Stimulated activated naive CD8-positive, alpha-beta T cell treated with anti-CD3 and anti-CD28 coated beads, Interleukin-15, Interleukin-2, amounts not matched to agents 100 U/mL and 50 U/mL, for 24 hours (primary cell): ENCODE results near the gene EVL.

ENCODE experiments used
- ATAC-seq: fragments of 150-1000 bp; cut with Tn5 transposase; one replicate; pipeline ENCODE4 v1.10.0; 2021
- DNase-seq: peaks from one replicate; pipeline ENCODE4 v3.0.0; 2021

The EVL gene

DNA sequence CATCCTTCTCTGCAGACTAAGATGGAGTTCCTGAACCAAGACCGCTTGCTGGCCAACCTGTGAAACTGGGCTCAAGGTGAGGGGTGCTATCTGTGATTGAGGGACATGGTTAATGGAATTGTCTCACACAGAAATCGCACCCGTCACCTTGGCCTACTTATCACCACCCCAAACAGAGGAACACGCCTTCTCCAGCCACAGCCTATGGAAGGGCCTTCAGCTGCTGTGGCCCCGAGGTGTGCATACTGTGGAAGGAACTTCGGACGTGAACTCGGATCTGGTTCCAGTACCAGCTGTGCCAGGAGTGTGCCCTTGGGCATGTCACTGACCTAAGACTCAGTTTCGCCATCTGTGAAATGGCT lies 44.4 kb downstream of the EVL start:
- DNase-seq (no peak), ATAC-seq (no peak)

DNA sequence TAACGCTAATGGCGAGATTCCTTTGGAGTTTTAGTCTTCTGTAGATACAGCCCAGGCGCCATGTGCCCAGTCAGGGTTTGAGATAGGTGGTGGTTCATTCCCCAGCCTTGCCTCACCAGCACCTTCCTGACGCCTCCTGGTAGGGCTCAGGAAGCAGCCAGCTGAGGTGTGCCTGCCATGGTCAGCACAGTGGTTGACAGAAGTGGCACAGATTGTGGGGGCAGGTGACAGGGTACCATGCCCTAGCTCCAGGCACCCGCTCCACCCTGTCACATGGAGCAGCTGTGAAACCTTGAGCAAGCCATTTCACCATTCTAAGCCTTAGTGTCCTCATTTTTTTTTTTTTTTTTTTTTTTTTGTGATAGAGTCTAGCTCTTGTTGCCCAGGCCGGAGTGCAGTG lies 45.6 kb downstream of the EVL start:
- ATAC-seq, result no peak

DNA sequence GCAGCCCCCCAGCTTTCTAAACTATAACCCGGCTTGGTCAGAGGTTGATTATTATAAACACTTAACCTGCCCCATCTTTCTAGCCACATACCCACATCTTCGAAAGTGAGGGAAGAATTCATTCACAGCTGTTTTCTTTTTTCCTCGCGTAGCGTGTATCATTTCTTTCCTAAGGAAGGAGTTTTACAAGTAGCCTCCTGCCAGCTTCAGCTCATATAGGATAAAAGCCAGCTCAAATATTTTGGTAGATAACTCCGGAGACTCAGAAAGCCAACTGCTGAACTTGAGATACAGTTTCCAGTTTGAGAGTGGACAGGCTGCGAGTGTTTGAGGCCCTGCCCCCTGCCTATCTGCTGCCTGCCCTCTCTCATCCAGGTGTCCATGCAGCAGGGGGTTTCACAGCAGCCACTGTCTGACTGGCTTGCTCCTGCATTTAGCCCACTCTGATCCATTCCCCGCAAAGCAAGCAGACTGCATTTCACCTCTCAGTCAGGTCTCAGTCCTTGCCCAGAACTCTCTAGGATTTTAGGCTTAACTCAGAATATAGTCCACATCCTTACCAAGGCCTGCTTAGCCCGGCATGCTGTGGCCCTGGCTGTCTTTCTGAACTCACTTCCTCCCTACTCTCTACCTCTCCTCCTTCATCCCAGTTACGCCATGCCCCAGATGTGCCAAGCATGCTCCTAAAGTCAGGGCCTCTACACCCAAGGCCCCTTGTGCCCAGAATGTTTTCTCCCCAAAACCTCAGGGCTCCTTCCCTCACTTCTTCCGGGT lies 46.9 kb downstream of the EVL start:
- DNase-seq (no peak), ATAC-seq (no peak)

More for the DNA sequence above, 45.6 kb downstream of the EVL start:
- no peak for DNase-seq

DNA sequence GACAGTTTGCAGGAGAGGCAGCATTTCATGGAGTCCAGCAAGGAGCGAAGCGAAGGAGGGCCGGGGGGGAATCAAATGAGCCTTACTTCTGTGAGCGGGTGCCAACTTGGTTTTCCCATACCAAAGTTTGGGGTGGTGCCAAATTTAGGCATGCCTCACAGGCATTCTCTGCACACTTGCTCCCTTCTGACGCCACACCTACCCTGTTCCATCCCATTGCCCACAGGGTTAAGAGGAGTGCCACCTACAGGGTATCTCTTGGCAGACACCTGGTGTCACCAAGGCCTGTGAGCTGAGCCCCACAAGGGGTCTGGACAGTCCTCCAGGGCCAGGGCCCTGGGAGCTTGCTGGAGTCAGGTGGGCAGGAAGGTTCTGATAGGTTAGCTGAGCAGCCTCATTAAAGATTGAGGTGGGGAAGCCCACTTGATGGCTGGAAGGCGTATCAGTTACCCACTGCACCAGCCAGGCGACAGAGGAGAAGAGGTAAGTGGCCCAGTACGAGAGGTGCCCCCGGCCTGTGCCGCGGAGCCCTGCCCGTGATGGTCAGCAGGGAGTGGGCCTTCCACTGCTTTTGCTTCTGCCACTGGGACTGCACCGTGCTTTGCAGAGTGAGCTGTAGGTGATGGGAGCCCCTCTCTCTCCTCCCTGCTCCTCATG lies 49.0 kb downstream of the EVL start:
- ATAC-seq, result no peak
- DNase-seq, result no peak

DNA sequence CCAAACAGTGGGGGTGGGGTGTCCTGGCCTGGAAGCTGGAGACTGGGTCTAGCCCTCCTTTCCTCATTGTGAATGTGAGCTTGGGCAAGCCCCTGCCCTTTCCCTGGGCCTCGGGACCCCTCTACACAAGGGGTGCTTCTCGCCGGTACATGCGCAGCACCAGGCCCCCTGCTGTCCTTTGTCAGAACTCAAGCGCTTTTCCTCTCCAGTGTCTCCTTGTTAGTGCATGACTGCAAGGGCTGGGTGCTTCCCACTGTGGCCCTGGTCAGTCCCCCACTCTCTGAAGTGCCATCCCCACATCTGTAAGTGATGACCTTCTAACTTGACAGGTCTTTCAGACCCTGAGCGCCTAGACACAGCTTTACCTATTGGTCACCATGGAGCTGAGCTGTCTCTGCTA lies 50.0 kb downstream of the EVL start:
- DNase-seq (no peak), ATAC-seq (no peak)

DNA sequence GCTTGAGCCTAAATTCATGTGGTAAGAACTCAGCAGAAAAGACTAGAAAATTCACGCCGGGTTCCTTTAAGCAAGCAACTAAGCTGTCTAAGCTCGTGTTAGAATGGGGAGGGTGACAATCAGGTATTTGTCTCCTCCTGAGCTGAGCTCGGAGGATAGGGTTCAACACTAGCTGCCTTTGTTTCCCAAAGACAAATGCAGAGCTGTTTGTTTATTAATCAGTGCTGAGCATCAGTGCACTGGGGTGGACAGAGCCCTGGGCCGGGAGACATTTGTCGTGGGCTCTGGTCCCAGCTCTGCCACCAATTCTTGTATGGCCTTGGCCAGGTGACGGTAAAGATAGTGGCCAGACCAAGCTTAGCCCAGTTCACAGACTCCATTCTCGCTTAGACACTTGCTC lies 50.5 kb downstream of the EVL start:
- no peak for DNase-seq
- ATAC-seq, result no peak

DNA sequence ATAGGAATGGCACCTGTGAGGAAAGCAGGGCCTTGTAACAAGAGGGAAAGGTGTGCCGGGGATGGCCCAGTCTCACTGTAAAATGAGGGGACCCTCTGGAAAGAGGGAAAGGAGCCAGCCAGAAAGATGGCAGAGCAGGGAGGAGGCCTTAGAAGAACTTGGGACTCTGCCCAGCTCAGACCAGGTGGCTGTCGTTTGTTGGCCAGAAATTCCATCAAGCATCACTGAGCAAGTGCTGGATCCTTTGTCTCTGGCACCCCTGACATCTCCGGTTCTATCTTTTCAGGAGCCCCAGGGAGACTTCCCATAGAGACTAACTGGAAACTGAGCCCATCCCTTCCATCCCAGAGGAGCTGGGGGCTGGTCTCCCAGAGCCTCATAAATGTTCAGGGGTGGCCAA lies 50.9 kb downstream of the EVL start:
- no peak for ATAC-seq
- DNase-seq, result no peak

DNA sequence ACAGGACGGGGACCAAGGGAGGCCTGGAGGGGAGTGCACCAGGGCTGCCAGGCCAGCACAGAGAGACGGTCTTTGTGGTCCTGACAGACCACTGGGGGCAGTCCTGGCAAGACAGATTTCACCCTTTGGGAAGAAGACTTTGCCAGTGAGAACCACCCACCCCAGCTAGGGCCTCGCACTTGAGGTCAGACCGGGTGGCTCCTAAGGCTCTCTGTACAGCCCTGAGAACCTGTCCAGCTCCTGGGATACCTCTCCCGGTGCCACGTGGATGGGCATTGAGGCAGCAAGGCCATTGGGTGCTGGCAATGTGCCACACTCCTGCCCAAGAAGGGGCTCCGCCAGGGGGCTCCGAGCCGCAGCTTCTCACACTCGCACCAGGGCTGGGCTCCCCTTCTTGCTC lies 51.8 kb downstream of the EVL start:
- DNase-seq (no peak), ATAC-seq (no peak)

DNA sequence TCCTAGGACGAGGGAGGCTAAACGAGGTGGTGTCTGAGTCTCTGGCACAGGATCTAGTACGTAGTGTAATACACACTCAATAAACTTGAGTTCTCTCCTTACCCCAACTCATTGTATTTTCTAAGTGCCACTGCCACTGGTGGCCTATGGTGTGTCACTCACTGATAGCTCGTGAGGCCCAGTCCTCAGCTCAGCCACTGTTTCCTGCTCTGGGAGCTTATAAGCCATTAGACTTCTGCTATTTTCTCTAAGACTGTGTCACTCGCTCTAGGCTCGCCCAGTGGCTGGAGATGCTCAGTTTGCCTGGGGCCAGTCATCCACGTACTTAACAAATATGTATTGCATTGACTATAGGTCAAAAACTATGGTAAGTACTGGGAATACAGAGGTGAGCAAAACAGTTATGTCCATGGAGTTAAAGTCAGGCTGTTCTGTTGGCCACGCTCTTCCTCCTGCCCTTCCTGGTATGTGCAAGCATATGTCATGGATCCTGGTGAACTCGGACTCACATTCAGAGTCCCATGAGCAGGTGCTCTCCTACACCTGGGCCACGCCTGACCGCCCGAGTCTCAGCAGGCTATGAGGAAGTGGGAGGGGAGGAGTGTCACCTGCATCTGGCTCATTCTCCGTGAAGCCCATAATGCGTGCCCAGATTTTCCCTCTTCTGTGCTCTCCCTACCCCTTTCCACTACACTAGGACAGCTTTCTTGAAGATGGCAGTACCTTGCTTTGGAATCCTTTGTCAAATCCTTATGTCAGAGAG lies 52.6 kb downstream of the EVL start:
- DNase-seq, result no peak
- ATAC-seq, result no peak

DNA sequence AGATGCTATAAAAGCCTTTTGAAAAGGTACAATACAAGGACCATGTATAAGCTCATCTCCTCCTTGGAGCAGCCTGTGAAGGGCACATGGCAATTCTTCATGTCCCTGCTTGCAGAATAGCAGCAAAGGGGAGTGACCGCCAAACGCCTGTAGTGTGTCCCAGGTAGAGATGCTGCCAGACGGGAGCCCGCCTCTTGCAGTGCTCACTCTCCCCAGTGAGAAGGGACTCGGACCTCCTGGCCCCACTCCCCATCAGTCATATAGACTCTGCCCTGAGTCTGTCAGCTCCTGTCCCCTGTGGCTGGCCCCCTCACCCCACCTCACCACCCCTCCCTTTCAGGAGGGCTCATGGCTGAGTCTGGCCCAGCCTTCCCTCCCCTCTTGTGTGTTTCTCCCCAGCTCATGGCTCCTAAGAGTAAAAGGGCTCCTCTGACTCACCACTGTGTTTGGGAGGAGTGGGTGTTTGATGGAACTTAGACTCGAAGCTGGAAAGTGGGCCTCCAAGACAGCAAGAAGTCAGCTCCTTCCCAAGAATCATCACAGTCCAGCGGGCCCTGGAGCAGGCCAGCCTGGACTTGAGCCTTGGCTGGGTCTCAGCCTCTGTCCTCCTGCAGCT lies 53.3 kb downstream of the EVL start:
- ATAC-seq (peak; percentile 52), DNase-seq (no peak)

DNA sequence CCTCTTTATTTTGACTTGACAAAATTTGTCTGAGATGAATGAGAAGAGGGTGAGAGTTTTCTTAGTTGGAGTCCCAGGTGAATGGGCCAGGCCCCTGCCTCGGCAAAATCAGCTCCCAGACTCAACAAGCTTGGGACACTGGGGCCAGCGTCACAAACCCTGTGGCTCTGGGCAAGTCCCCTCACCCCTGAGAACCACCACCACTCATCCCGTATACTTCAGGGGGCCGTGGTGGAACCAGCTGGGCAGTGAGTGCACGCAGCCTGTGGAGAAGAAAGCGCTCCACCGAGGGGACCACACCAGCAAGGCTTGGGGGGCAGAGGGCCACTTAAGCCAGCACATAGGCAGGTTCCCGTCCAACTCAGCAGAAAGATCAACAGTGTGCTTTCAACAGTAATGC lies 54.0 kb downstream of the EVL start:
- no peak for DNase-seq
- no peak for ATAC-seq

DNA sequence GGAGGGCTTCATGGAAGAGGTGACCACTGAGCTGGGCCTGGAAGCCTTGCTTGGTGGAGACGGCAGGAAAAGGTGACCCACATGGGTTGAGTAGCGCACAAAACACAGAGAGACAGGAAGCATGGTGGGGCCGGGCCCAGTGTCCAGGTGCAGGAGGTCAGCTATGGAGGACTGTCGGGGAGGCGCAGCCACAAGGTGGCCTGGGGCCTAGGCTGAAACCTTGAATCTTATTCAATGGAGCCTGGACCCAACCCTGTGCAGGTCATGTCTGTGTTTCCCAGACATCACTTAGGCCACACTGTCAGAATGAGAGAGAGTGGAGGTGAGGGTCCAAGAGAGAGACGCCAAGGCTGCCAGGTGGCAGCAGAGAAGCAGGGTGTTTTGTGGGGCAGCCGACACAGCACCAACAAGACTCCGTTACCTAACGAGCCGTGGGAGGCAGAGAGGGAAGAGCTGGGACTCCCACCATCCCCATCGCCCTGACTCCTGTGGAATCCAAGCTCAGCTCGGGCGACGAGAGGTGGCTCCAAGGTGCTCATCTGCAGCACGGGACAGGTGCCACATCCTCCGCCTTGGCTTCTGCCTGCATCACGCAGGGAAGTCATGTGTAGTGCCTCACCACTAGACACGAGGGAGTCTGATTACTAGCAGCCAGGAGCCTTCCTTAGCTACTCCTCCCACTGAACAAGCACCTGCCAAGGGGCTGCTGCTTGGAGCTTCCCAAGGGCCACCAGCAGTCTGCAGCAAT lies 55.5 kb downstream of the EVL start:
- DNase-seq (no peak), ATAC-seq (no peak)

DNA sequence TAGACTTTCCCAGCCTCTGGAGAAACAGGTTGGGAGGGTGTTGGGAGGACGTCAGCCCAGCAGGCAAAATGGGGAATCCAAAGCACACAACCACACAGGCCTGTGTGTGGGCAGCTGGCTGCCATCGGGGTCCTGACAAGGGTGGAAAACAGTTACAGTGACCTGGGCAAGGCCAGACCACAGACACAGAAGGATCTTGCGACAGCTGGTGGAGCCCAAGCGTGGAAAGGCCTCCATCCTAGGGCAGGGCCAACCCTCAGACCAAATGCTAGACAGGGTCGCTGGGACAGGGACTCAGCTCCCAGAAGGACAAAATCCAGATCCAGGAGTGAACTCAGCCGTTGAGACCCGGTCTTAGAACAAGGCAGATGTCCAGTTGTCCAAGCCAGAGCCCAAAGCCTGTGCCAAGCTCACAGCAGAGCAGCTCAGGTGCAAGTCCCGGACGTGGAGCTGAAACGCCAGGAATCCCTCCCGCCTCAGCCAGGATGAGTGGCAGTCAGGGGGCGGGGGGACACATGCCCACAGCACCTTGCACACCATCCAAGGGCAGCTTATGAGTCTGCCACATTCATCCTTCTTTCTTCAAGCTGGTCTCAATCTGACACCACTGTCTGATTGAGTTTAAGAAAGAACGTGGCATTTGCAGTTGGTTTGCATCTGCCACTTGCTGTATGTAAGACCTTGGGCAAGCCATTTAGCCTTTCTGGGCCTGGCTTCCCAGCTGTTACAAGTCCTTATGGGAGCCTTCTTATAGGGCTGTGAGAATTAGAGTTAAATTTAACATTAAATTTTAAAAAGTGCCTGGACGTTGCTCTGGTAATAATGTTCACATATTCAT lies 56.6 kb downstream of the EVL start:
- ATAC-seq (no peak), DNase-seq (no peak)

DNA sequence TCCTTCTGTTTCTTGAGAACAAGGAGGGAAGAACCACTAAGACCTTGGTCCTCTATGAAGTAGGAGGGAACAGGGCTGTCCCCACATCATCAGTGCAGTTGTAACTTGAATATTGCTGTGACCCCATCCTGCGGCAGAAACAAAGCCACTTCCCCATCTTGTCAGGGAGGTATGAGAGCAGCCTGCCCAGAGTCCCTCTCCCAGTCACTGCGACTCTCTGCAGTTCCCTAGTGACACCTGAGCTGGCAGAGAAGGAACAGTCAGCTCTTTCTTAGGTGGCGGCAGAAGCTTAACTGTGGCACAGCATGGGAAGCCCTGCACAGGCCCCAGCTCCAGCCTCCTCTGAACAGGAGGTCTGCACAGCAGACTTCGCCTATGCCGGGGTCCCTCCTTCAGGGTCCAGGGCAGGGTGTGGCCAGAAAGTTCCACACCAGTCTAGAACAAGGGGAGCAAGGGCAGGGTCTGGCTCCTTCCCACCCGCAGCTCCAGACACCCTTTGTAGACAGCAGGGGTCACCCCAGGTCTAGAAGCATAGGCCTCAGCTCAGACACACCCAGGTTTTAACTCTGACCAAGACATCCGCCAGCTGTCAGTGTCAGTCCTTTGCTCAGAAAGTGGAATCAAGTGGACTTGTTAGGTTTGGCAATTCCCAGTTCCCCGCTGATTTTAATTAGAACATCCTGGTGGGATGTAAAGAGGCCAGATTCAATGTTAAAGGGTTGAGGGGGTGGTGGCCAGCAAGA lies 57.4 kb downstream of the EVL start:
- ATAC-seq, result no peak
- DNase-seq, result no peak

DNA sequence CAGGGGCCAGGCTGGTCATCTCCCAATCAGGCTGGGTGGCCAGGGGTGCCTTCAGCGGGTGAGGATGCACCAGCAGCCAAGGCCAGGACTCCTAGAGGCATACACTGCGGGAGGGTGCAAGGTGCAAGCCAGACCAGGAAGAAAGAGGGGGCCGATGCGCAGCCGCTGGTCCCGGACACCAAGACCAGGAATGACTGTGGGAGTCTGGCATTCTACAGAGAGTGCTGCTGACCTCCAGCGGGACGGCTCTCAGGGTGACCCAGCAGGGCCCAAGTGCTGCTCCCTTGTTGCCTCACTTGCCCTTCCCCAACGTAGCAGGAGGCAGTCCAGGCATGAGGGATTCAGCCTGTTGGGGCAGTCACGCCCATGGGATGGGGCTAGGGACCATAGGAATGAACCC lies 58.4 kb downstream of the EVL start:
- DNase-seq (no peak), ATAC-seq (no peak)

DNA sequence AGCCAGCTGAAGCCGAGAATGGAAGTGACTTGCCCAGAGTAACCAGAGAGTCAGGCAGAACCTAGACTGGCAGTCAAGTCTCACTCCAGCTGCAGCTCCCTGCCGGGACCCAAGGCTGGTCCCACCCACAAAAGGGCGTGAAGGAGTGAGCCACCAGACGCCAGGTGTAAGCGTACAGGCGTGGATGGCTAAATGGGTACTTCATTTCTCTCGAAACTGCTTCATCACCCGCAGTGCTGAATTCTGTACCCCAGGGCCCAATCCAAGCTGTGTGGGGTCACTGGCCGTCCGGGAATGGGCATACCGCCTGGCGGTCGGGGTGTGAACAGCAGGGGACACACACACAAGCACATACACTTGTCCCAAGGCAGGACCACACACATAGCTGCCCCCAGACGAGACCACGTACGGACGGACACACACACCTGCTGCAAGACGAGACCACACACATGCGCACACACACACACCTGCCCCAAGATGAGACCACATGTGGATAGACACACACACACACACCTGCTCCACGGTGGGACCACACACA lies 59.4 kb downstream of the EVL start:
- DNase-seq (no peak), ATAC-seq (no peak)

DNA sequence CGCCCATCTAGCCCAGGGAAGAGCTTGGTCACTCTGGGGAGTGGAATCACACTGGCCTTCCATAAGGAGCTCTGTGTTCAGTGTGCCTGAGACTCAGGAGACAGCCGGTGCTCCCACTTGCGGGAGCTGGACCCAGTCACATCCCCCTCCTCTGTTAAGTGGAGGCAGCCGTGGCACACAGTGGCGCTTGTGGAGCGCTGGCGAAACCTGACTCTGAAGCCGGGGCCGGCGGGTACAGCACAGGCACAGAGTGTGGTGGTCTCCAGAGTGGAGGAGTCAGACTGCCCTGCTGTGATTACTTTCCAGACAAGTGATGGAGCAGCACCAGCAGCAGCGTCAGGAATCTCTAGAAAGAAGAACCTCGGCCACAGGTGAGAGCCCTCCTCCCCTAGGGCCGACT lies 61.2 kb downstream of the EVL start:
- DNase-seq (no peak), ATAC-seq (no peak)

DNA sequence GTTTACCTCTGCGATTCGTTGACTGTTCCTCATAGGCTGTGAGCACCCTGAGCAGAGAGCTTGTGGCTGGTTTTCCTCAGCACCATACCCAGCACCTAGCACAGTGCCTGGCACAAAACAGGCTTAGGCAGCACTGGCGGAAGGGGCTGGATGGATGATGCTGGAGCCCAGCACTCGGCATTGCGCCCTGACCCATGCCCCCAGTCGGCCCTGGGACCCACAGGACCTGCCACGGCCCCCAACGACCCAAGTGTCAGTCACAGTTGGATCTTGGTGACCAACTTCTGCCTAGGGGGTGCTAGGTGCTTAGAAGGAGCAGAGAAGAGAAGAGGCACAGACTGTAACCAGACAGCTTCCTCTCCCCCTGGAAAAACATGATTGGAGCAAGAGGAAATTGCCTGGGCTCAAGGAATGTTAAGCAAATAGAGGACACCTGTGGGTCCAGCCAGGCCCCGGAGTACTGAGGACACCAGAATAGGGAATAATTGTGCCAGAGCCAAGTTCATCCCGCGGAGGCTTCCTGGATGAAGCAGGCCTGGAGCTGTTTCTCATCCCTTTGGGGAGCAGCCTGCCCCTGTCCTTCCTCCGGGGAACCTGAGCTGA lies 62.7 kb downstream of the EVL start:
- DNase-seq (no peak), ATAC-seq (no peak)

DNA sequence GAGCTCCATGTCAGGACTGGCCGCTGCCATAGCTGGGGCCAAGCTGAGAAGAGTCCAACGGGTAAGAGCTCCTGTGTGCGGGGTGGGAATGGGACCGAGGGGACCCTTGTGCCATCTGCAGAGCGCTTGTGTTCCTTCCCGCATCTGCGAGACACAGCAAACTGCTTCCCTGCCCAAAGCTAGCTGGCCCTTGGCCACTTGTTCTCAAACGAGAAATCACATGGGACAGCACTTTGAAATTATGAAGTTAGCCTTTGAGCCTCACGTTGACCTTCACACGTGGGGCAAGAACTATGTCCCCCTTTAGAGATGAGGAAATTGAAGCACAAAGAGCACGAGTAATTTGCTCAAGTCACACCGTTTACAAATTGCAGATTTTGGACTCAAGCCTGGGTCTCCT lies 63.5 kb downstream of the EVL start:
- no peak for ATAC-seq
- no peak for DNase-seq

DNA sequence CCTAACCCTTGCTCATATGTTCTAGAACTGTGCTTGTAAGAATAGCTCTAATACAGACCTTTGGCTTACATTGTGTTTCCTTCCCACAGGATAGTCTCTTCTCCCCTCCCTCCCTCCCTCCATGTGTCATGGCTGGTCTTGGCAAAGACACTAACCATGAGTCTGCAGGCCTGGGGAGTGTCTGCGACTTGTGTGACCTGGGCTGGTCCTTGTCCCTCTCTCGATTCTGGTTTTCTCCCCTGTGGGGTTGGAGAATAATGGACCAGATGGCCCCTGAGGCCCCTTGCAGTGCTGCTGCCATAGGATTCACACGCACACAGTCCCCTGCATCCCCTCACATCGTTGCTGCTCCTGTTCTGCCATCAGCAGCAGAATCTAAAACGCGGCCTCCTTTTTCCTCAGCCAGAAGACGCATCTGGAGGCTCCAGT lies 64.0 kb downstream of the EVL start:
- no peak for ATAC-seq
- no peak for DNase-seq
